ENCODE data around the gene NACC2.

The NACC2 gene

GRCh38 chr9:136052472-136052880 is 42.6 kb downstream of the NACC2 start:
- peak overlapping the region; percentile 26 for H3K4me3 ChIP-seq (ENCODE audit: low read depth, low read length)
- ChIA-PET POLR2A (interaction anchor here (0.6 to 2.0 kb wide), 12 partner anchors 11 to 145 kb away, joined by 3 to 14 read pairs (median 5); partner anchors contain the start of genes CAMSAP1 and NACC2), CTCF (interaction anchor here (0.5 to 1.2 kb wide), 3 partner anchors 16 to 72 kb away, joined by 3 to 4 read pairs (median 4); no protein-coding TSS in a partner anchor)
- peaks cover 8% of the 10 kb centered on the region for H3K4me1 ChIP-seq (ENCODE audit: control insufficient read depth, insufficient read depth, low read length)
- peak overlapping the region; percentile 98 for H3K27ac ChIP-seq (ENCODE audit: extremely low read depth, low read depth, low read length)
- peaks cover 0 to 28% of the 10 kb centered on the region in 2 experiments; a peak in 1 of 3 replicates for H3K36me3 ChIP-seq (ENCODE audit: control insufficient read depth in 2 of 2, insufficient read depth in 1 of 2, low read length in 2 of 2)
- H3K9me3 ChIP-seq (ENCODE audit: control insufficient read depth, insufficient read depth, low read depth, low read length): no peaks in the 10 kb centered on the region
- TF ChIP-seq, protein P1, sequence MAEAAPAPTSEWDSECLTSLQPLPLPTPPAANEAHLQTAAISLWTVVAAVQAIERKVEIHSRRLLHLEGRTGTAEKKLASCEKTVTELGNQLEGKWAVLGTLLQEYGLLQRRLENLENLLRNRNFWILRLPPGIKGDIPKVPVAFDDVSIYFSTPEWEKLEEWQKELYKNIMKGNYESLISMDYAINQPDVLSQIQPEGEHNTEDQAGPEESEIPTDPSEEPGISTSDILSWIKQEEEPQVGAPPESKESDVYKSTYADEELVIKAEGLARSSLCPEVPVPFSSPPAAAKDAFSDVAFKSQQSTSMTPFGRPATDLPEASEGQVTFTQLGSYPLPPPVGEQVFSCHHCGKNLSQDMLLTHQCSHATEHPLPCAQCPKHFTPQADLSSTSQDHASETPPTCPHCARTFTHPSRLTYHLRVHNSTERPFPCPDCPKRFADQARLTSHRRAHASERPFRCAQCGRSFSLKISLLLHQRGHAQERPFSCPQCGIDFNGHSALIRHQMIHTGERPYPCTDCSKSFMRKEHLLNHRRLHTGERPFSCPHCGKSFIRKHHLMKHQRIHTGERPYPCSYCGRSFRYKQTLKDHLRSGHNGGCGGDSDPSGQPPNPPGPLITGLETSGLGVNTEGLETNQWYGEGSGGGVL (tag by site-specific recombination; IDR thresholded peaks at IDR 0.05): peak; percentile 27; the same call in 1 of the 2 replicates
- TF ChIP-seq ZNF626 (tag by site-specific recombination; IDR thresholded peaks at IDR 0.05) (no peak), ZEB2 (tag by site-specific recombination; IDR thresholded peaks at IDR 0.05) (no peak), TRIM28 (IDR thresholded peaks at IDR 0.05; ENCODE audit: borderline replicate concordance, low read length) (no peak), ZIC2 (tag by site-specific recombination; IDR thresholded peaks at IDR 0.05) (peak; percentile 58; the same call in 1 of the 2 replicates), ZNF211 (tag by site-specific recombination; IDR thresholded peaks at IDR 0.05; ENCODE audit: low read depth) (no peak), ZNF341 (tag by site-specific recombination; IDR thresholded peaks at IDR 0.05; ENCODE audit: low read depth) (peak; percentile 7), ZBTB7A (tag by site-specific recombination; IDR thresholded peaks at IDR 0.05; ENCODE audit: low read depth) (0 out of 2 replicates have a peak, but pooled peaks have one; percentile 14), BCL6B (tag by site-specific recombination; IDR thresholded peaks at IDR 0.05) (no peak), PATZ1 (tag by site-specific recombination; IDR thresholded peaks at IDR 0.05) (peak; percentile 52; the same call in 1 of the 2 replicates), ZNF529 (tag by site-specific recombination; IDR thresholded peaks at IDR 0.05; ENCODE audit: insufficient replicate concordance) (no peak), GLIS1 (tag by site-specific recombination; IDR thresholded peaks at IDR 0.05) (peak; percentile 89), ZBTB48 (tag by site-specific recombination; IDR thresholded peaks at IDR 0.05) (no peak), SCRT2 (tag by site-specific recombination; IDR thresholded peaks at IDR 0.05) (no peak), GLIS2 (tag by site-specific recombination; IDR thresholded peaks at IDR 0.05) (peak; percentile 83), ZNF184 (tag by site-specific recombination; IDR thresholded peaks at IDR 0.05) (no peak), ZNF335 (tag by site-specific recombination; conservative IDR thresholded peaks at IDR 0.05) (peak; percentile 85), ZNF292 (tag by site-specific recombination; IDR thresholded peaks at IDR 0.05; ENCODE audit: borderline replicate concordance, low read depth) (no peak), ZNF660 (tag by site-specific recombination; IDR thresholded peaks at IDR 0.05) (no peak)
- TF ChIP-seq, protein P2, sequence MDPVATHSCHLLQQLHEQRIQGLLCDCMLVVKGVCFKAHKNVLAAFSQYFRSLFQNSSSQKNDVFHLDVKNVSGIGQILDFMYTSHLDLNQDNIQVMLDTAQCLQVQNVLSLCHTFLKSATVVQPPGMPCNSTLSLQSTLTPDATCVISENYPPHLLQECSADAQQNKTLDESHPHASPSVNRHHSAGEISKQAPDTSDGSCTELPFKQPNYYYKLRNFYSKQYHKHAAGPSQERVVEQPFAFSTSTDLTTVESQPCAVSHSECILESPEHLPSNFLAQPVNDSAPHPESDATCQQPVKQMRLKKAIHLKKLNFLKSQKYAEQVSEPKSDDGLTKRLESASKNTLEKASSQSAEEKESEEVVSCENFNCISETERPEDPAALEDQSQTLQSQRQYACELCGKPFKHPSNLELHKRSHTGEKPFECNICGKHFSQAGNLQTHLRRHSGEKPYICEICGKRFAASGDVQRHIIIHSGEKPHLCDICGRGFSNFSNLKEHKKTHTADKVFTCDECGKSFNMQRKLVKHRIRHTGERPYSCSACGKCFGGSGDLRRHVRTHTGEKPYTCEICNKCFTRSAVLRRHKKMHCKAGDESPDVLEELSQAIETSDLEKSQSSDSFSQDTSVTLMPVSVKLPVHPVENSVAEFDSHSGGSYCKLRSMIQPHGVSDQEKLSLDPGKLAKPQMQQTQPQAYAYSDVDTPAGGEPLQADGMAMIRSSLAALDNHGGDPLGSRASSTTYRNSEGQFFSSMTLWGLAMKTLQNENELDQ (tag by site-specific recombination; IDR thresholded peaks at IDR 0.05; ENCODE audit: low read depth): no peak

Data from HEK293 (cell line).